Measurements from ENCODE around the gene AQP2.

GRCh38 chr12:49952391-49953055 lies 2.0 kb downstream of the AQP2 start:
- TF ChIP-seq CTCF (IDR thresholded peaks at IDR 0.05; ENCODE audit: low read depth, low read length, missing input control): no peak
- no peak for TF ChIP-seq REST (IDR thresholded peaks at IDR 0.05)
- no peak for TF ChIP-seq EGR1 (IDR thresholded peaks at IDR 0.05; ENCODE audit: low read depth in 2 of 2)
- no peak for TF ChIP-seq ATF3 (IDR thresholded peaks at IDR 0.05)

Data from liver (tissue), 3 donors.